Right ventricle myocardium inferior (tissue), 1 donor: ENCODE measurements around the gene TMEM43. TPM values are rescaled to one million over a fixed set of nuclear protein-coding genes. Genes with fewer than 3 reads are reported as not detected.
A peak's percentile ranks its signal among the peaks of the same experiment; 100 is the strongest.

ENCODE experiments used
- ATAC-seq: fragments of 200-7000 bp; cut with Tn5 transposase; one replicate; pipeline ENCODE4 v1.9.1; 2020; ENCODE audit warnings: mild to moderate bottlenecking, moderate library complexity
- DNase-seq: peaks from one replicate; pipeline ENCODE4 v3.0.0; 2021; ENCODE audit errors: missing footprints
- intact Hi-C: fragments of 100-400 bp; cut with DNase I; formaldehyde crosslinking; loops from one replicate; pipeline ENCODE4 v1.11.0; 2022
- total RNA-seq: library from RNA; stranded (reverse); fragmentation: NEBNext Ultra II Directional; extraction: Animal tissue kit (Norgen Biotek cat#: 25700); gene quantifications from one replicate; pipeline ENCODE4 v1.2.1, GENCODE V29; 2021
- donor health status: DM: no; HTN: yes; CAD: no; lungs with severe emphysema.

Gene TMEM43
- total RNA-seq, 1 donor from 2014 or later = 40.0 TPM

DNA sequence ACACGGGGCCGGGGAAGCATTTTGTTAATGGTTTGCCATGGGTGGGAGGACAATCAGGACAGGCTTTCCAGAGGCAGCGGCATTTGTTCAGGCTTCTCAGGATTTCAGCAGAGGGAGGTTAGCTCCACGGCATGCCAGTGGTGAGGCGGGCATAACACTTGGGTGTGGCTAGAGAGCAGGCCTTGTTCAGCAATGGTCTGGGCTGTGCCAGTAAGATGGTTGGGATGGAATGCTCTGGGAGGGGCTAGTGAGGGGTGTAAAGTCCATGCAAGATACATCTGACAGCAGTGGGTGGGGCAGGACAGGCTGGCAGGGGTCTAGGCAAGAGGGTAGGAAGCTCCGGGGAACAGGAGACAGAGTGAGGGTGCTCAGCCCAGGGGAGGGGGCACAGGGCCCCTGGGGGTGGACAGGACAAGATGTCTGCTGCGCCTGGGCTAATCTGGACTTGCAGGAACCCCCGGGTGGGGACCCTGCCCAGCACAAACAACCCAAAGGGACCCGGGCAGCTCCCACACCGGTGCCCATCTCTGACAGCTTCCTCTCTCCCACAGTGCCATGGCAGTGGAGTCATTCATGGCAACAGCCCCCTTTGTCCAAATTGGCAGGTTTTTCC lies 8.4 kb downstream of the TMEM43 start:
- ATAC-seq (no peak), DNase-seq (no peak)
- intact Hi-C loops = no loop called here

DNA sequence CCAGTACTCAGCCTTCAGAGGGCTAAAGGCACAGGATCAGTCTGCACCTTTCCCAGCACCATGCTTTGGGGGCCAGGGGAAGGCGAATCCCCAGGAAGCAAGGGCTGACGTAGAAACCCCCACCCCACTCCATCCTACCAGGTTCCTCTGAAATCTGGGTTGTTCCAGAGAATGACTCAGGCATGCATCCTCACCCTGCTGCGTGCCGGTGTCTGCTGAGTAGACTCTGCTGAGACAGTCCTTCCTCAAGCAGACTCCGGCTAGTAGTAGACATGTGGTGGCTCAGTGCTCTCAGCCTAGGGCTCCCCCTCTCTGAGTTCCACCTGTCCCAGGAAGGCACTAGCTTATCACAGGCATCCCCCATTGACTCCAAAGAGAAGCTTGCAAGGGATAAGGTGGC lies 9.0 kb downstream of the TMEM43 start:
- intact Hi-C loops = no loop called here
- no peak for ATAC-seq
- no peak for DNase-seq

DNA sequence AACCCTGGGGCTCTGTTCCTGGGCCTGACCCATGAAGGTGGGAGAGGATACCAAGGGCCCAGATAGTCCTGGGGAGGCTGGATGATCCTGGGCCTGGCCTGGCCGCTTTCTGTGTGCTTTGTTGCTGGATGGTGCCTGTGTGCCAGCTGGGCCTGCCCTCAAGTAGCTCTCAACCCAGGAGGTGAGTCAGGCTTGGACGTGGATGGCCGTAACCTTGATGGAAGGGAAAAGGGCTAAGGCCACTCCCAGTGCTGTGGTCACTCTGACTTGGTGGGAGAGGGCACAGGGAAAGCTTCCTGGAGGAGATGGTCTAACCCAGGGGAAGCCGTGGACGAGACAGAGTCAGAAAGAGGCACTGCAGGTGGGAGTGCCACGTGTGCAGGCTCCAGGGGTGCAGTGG lies 9.4 kb downstream of the TMEM43 start:
- intact Hi-C loops = no loop called here
- DNase-seq (no peak), ATAC-seq (no peak)

DNA sequence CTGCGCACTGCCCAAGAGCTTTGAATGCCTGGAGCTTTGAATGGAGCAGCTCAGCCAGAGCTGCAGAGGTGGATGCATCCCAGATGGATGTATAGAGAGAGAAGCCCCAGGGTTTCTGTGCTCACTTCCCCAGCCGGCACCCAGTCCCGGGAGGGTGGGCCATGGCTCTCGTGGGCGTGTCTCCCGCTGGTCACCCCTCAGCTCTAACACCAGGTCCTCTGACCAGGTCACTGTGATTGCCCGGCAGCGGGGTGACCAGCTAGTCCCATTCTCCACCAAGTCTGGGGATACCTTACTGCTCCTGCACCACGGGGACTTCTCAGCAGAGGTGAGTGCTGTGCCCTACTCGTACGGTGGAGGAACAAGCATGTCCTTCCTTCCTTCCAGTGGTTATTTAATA lies 10.7 kb downstream of the TMEM43 start:
- ATAC-seq = no peak
- intact Hi-C loops = no loop called here
- peak; percentile 47 for DNase-seq

DNA sequence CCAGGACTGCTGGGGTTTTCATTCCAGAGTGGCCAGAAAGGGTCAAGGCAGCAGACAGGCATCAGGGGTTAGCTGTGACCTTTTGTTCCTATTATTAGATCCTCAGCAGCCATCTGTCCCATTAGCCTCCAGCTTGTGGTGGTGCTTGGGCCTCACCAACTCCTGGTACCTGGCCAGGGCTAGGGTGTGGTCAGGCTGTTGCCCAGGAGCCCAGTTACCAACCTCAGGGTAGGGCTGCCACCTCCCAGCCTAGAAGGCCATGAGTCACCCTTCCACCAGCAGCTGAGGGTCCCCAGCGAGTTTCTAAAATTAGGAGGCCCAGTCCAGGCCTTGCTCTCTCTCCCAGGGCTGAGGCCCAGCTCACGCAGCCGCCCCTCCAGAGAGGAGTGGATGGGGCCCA lies 12.2 kb downstream of the TMEM43 start:
- ATAC-seq = no peak
- intact Hi-C loops = no loop called here
- no peak for DNase-seq

DNA sequence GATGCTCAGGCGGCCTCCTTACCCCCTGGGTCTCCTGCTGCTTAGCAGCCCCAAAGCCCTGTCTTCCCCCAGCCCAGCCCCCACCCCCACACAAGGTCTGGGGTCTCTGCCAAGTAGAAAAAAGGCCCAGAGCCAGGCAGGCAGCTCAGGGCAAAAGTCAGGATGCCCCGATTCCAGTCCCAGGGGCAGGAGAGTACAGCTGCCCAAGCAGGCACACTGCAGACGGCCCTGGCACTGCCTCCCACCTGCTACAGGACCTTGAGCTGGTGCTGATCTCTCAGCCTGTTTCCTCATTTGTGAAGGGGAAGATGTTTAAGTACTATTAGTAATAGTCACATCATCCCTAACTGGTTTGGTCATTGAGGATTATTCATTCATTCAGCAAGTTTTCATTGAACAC lies 12.6 kb downstream of the TMEM43 start:
- intact Hi-C loops = no loop called here
- peak; percentile 50 for DNase-seq
- no peak for ATAC-seq

DNA sequence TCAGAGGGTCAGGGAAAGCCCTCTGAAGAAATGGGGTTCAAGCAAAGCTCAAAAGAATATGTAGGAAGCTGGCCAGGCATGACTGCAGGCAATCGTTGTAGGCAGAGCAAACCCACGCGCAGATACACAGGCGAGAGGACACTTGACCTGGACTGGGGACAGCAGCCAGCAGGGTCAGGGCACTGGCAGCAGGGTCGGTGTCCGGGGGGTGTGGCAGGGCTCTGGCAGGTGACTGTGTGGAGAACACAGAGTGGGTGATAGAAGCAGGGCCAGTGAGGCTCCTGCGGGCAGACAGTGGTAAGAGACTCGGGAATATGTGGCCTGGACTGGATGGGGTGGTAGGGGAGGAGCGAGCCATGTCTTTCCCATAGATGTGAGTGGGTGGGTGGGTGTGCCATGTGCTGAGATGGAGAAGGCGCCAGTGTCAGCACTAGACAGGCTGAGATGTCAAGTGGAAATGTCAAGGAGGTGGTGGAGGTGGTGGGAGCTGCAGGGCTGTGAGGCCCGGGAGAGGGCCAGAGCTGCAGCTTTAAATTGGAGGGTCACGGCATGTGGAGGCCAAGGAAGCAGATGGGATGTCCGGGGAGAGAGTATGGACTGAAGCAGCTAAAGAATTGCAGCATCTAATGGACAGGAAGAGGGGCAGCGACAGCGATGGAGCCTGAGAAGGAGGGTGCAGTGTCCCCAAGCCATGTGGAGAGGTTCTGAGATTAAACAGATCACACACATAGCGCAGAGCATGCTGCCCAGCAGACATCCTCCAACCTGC lies 13.4 kb downstream of the TMEM43 start:
- intact Hi-C loops = no loop called here
- DNase-seq (no peak), ATAC-seq (no peak)

DNA sequence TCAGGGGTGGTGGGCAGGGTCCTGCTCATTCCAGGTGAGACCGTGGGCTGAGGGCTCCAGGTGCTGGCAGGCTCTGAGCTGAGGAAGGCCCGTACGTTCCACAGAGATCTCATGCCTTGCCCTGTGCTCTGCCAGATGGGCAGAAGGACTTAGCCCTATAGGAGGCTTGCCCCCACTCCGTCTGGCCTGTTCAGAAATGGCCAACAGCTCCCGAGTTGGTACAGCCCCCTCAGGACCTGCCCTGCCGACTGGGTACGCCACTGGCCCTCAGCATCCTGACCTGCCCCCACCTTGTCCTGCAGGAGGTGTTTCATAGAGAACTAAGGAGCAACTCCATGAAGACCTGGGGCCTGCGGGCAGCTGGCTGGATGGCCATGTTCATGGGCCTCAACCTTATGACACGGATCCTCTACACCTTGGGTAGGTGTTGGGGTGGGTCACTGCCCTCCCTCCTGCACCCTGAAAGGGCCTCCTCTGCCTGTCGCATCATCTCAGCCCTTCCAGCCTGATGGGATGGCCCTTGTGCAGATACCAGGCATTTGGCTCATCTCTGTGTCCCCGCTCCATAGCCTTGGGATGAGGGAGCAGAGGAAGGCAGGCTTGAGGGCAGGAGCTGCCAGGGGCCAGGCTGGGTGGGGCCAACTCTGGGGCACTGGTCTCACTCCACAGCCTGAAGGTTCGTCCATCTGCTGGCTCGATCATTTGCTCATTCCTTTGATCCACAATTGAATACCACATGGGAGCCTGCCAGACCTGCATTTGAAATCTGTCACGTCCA lies 14.2 kb downstream of the TMEM43 start:
- intact Hi-C loops = no loop called here
- DNase-seq (peak; percentile 43), ATAC-seq (no peak)

DNA sequence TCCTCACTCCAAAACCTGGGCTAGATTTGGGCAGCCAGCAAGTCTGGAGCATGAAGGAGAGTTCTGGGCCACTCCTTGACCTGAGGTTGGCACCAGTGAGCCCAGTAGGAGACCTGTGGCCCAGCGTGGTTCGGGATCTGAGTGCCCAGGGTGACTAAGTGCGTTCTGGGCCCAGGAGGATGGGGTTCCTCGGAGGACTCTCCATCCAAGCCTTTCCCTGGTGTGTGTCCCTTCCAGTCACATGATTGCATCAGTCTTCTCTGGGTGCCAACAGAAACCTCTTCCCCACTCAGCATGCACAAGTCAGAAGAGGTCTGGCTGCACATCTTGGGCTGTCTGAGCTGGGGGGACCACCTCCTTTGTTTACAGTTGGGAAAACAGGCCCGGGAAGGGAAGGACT lies 14.9 kb downstream of the TMEM43 start:
- DNase-seq = peak; percentile 50
- intact Hi-C loops = no loop called here
- ATAC-seq = no peak

DNA sequence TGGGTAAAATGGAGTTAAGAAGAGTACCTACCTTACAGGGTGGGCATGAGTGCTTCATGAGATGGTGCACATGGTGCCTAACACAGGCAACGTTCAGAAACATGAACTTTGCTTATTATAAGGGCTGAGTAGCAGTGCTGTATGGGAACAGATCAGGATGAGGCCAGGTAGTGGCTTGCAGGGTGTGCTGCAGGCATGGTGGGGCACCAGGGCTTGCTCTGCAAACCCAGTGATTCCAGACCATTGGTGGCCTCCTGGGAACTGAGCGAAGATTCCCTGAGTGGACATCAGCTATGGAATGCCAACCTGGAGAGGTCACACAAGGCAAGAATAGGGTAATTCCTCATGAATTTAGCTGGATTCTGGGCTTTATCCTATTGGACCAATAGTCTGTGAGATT lies 15.8 kb downstream of the TMEM43 start:
- no peak for ATAC-seq
- DNase-seq = no peak
- intact Hi-C loops = no loop called here

DNA sequence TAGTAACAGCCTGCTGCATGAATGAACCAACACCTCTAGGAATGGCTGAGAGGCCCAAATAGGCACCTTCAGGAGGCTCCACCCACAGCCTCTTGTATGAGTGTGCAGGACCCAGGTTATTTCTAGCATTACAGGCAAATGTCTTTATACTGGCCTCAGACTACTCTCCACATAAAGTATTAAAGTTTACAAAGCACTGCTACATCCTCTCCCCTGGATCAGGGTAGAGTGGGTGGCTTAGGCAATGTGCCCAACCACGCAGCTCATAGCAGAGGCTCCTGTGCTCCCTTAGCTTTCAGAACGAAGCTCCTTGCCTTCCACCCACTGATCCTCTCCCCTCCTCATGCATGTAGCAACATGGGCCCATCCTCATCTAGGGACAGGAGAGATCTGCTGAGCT lies 16.3 kb downstream of the TMEM43 start:
- intact Hi-C loops = no loop called here
- DNase-seq (no peak), ATAC-seq (no peak)

DNA sequence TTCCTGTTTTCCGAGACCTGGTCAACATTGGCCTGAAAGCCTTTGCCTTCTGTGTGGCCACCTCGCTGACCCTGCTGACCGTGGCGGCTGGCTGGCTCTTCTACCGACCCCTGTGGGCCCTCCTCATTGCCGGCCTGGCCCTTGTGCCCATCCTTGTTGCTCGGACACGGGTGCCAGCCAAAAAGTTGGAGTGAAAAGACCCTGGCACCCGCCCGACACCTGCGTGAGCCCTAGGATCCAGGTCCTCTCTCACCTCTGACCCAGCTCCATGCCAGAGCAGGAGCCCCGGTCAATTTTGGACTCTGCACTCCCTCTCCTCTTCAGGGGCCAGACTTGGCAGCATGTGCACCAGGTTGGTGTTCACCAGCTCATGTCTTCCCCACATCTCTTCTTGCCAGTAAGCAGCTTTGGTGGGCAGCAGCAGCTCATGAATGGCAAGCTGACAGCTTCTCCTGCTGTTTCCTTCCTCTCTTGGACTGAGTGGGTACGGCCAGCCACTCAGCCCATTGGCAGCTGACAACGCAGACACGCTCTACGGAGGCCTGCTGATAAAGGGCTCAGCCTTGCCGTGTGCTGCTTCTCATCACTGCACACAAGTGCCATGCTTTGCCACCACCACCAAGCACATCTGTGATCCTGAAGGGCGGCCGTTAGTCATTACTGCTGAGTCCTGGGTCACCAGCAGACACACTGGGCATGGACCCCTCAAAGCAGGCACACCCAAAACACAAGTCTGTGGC lies 16.9 kb downstream of the TMEM43 start:
- intact Hi-C loops = no loop called here
- ATAC-seq = peak; percentile 65
- DNase-seq = peak; percentile 69

DNA sequence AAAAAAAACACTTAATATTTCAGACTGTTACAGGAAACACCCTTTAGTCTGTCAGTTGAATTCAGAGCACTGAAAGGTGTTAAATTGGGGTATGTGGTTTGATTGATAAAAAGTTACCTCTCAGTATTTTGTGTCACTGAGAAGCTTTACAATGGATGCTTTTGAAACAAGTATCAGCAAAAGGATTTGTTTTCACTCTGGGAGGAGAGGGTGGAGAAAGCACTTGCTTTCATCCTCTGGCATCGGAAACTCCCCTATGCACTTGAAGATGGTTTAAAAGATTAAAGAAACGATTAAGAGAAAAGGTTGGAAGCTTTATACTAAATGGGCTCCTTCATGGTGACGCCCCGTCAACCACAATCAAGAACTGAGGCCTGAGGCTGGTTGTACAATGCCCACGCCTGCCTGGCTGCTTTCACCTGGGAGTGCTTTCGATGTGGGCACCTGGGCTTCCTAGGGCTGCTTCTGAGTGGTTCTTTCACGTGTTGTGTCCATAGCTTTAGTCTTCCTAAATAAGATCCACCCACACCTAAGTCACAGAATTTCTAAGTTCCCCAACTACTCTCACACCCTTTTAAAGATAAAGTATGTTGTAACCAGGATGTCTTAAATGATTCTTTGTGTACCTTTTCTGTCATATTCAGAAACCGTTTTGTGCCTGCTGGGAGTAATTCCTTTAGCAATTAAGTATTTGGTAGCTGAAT lies 17.9 kb downstream of the TMEM43 start:
- ATAC-seq (no peak), DNase-seq (peak; percentile 37)
- intact Hi-C loops = no loop called here

DNA sequence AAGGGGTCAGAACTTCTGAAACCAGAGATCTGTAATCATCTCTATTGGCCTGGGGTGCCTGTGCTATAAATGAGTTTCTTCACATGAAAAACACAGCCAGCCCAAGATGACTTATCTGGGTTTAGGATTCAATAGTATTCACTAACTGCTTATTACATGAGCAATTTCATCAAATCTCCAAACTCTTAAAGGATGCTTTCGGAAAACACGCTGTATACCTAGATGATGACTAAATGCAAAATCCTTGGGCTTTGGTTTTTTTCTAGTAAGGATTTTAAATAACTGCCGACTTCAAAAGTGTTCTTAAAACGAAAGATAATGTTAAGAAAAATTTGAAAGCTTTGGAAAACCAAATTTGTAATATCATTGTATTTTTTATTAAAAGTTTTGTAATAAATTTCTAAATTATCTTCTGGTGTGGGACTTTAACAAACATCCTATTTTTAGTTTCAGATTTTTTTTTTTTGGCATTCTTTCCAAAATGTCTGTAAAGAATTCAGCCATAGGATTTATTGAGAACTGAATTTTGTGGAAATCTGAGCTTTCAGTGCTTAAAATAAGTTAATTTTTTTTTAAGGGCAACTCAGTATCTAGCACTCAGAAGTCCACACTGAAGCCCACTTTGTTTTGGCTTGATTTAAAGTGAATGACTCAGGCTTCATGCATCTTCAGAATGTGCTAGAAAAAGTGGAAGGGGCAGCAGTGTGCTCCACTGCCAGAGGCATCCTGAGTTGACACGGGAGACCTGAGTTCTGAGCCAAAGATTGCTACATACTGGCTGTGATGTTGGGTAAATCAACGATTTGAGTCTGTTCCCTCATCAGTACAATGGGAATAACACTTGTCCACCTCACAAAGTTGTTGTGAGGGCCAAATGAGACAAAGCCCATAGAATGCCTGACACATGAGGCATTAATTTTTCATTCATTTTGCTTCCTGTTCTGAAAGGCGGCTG lies 18.7 kb downstream of the TMEM43 start:
- intact Hi-C loops = loop anchor here (2.0 kb wide), 1 partner anchor 19 kb away; the partner anchor contains the start of genes CHCHD4 and TMEM43
- ATAC-seq (peak; percentile 57), DNase-seq (peak; percentile 59)

DNA sequence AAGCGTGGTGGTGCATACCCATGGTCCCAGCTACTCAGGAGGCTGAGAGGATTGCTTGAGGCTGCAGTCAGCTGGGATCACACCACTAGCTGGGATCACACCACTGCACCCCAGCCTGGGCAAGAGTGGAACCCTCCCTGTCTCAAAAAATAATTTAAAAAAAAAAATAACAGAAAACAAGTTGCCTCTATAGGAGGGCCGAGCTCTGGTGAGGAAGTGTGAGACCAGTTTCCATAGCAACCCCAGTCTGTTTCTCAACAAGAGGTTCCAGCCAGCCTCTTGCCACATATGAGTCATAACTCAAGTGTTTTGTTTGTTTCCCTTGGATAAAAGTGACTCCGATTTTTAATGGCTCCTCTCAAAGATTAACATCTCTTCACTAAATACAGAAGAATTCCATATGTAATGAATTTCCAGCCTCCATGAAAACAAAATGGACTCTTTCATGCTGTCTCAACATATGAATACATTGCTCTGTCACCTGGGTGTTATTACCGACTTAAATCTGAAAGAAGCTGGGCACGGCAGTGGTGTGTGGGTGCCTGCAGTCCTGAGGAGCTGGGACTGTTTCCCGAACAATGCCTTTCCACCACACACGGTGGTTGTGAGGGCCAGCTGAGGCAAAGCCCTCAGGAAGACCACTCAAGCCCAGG lies 19.7 kb downstream of the TMEM43 start:
- peak; percentile 79 for ATAC-seq
- intact Hi-C loops = loop anchor here (2.0 kb wide), 1 partner anchor 20 kb away; the partner anchor contains the start of genes CHCHD4 and TMEM43
- DNase-seq = peak; percentile 75

DNA sequence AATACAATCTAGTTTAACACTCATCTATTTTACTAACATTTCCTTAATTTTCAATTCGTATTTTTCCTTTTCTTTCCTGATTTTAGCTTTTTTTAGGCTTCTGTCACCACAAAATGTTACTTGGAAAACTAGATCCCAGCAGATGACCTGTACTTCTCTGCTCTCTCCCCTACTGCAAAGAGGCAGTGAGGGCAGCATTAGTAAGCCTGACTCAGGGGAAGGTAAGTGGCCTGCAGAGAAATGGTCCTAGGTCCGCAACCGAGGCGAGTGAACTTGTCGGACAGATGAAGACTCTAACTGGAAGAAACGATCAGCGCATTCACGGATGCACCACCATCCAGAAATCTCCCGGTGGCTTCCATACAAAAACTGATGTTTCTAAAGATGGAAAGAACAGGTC lies 20.4 kb downstream of the TMEM43 start:
- intact Hi-C loops = loop anchor here (2.0 kb wide), 1 partner anchor 20 kb away; the partner anchor contains the start of genes CHCHD4 and TMEM43
- DNase-seq (no peak), ATAC-seq (no peak)
